ENCODE results near the gene EMP1. TPM values are rescaled to one million over a fixed set of nuclear protein-coding genes. Genes with fewer than 3 reads are reported as not detected.

EMP1 gene
- total and polyA plus RNA-seq, 2 of the 13 experiments (the other 11 are each of a cell fraction or from before 2014, with no cell fraction given) = 0.13 to 0.61 TPM

- in situ Hi-C loops (cut with HindIII; ENCODE audit: extremely low pct_ligation_motif_present, low pct_unique_long_range_greater_than_20kb) = no loop called here
- TF ChIP-seq ZNF691 (CRISPR knock-in tag; IDR thresholded peaks at IDR 0.05; ENCODE audit: borderline replicate concordance, low read depth) (no peak), ZNF564 (CRISPR knock-in tag; IDR thresholded peaks at IDR 0.05) (peak; percentile 97), FOSL2 (CRISPR knock-in tag; IDR thresholded peaks at IDR 0.05) (peak; percentile 67)
- no peak overlapping the region for H2AFZ ChIP-seq (ENCODE audit: low read length)
Observed at GRCh38 chr12:13241833-13242488, 45.4 kb downstream of the EMP1 start.

GRCh38 chr12:13242936-13243335, 46.4 kb downstream of the EMP1 start:
- H3K36me3 ChIP-seq (replicated peaks in 1 of 2; ENCODE audit: control insufficient read depth in 1 of 2, insufficient read depth in 2 of 2, low read length in 2 of 2) = no peaks in the 10 kb centered on the region
- no TSS peak for BruUV-seq (replicated peaks)
- ChIA-PET POLR2A (no interaction called here), CTCF (ENCODE audit: low intra/inter-chr PET ratio, low total read pairs) (no interaction called here)
- H3K79me2 ChIP-seq (ENCODE audit: insufficient read depth, low read length) = no peaks in the 10 kb centered on the region
- H3K27me3 ChIP-seq (ENCODE audit: control insufficient read depth in 1 of 2, insufficient read depth in 2 of 2, low read length in 2 of 2) = no peaks in the 10 kb centered on the region; a peak in 1 of 5 replicates
- no peak overlapping the region for H2AFZ ChIP-seq (ENCODE audit: low read length)
- H3K4me3 ChIP-seq (replicated peaks in 1 of 3; ENCODE audit: insufficient read depth in 1 of 3, low read depth in 2 of 3, low read length in 3 of 3) = no peak overlapping the region
- TF ChIP-seq E2F5 (CRISPR knock-in tag; conservative IDR thresholded peaks at IDR 0.05) (no peak), ZBTB14 (CRISPR knock-in tag; IDR thresholded peaks at IDR 0.05) (no peak), HES4 (CRISPR knock-in tag; IDR thresholded peaks at IDR 0.05; ENCODE audit: borderline replicate concordance) (no peak), TIGD3 (CRISPR knock-in tag; IDR thresholded peaks at IDR 0.05; ENCODE audit: borderline replicate concordance) (no peak), REPIN1 (CRISPR knock-in tag; IDR thresholded peaks at IDR 0.05; ENCODE audit: borderline replicate concordance, low read depth) (no peak), ELF3 (CRISPR knock-in tag; IDR thresholded peaks at IDR 0.05) (no peak)
- FAIRE-seq (no peak), DNase-seq (ENCODE audit: low spot score) (no peak), ATAC-seq (no peak)
- no peak overlapping the region for H3K4me2 ChIP-seq (ENCODE audit: low read depth, low read length)
- H3K27ac ChIP-seq (ENCODE audit: extremely low read length, insufficient read depth, low read length) = no peak overlapping the region
- H4K20me1 ChIP-seq (ENCODE audit: insufficient read depth, low read length) = no peaks in the 10 kb centered on the region
- intact Hi-C loops (cut with micrococcal nuclease; ENCODE audit: unreplicated experiment) (no loop called here), in situ Hi-C loops (cut with HindIII; ENCODE audit: extremely low pct_ligation_motif_present, low pct_unique_long_range_greater_than_20kb) (no loop called here)
- H3K9me3 ChIP-seq (ENCODE audit: low read length) = no peaks in the 10 kb centered on the region
- 17% methylated on average over 4 of the region's 4 CpGs for WGBS (ENCODE audit: low lambda C conversion rate)
- no peaks in the 10 kb centered on the region for H3K4me1 ChIP-seq (ENCODE audit: insufficient read depth, low read length)
- no peak overlapping the region for H3K9ac ChIP-seq (ENCODE audit: insufficient read depth, low read depth, low read length)

More at GRCh38 chr12:13241833-13242488, 45.4 kb downstream of the EMP1 start:
- POLR2A ChIA-PET = no interaction called here
- Histone ChIP-seq H3K4me3 (replicated peaks in 1 of 3; ENCODE audit: insufficient read depth in 1 of 3, low read depth in 2 of 3, low read length in 3 of 3) (no peak overlapping the region), H3K4me1 (ENCODE audit: insufficient read depth, low read length) (no peaks in the 10 kb centered on the region), H3K27me3 (ENCODE audit: control insufficient read depth in 1 of 2, insufficient read depth in 2 of 2, low read length in 2 of 2) (peaks cover 0 to 3% of the 10 kb centered on the region in 2 experiments; a peak in 1 of 5 replicates), H4K20me1 (ENCODE audit: insufficient read depth, low read length) (no peaks in the 10 kb centered on the region), H3K27ac (ENCODE audit: extremely low read length, insufficient read depth, low read length) (no peak overlapping the region), H3K4me2 (ENCODE audit: low read depth, low read length) (no peak overlapping the region), H3K9ac (ENCODE audit: insufficient read depth, low read depth, low read length) (no peak overlapping the region), H3K36me3 (replicated peaks in 1 of 2; ENCODE audit: control insufficient read depth in 1 of 2, insufficient read depth in 2 of 2, low read length in 2 of 2) (no peaks in the 10 kb centered on the region), H3K79me2 (ENCODE audit: insufficient read depth, low read length) (no peaks in the 10 kb centered on the region), H3K9me3 (ENCODE audit: low read length) (no peaks in the 10 kb centered on the region)
- CTCF ChIA-PET (ENCODE audit: low intra/inter-chr PET ratio, low total read pairs) = no interaction called here
- WGBS (ENCODE audit: low lambda C conversion rate) = 0% methylated on average over 2 of the region's 2 CpGs
- DNase-seq (ENCODE audit: low spot score) = peak; percentile 25
- FAIRE-seq = no peak
- no TSS peak for BruUV-seq (replicated peaks)
- peak; percentile 58; the same call in 2 of the 3 replicates for ATAC-seq
- intact Hi-C loops (cut with micrococcal nuclease; ENCODE audit: unreplicated experiment) = no loop called here

Measured in HepG2 (cell line).